Keratinocyte (primary cell): ENCODE measurements around the gene TNS3. TPM values are rescaled to one million over a fixed set of nuclear protein-coding genes. Genes with fewer than 3 reads are reported as not detected.

ENCODE experiments used
- DNase-seq: peaks from one replicate; pipeline ENCODE4 v3.0.0-alpha.2; 2011; ENCODE audit warnings: low read depth, missing footprints, low spot score
- FAIRE-seq: peaks from 2 replicates; lab custom pipeline; 2011; peaks lifted over from hg19 to GRCh38; lab: Jason Lieb, UNC
- H2AFZ ChIP-seq: 2 replicates; pipeline ENCODE4 v1.6.0; 2012; ENCODE audit warnings: low read length, control low read depth, inconsistent platforms; ENCODE audit not compliant: control insufficient read depth
- H3K27ac ChIP-seq: 2 replicates; pipeline ENCODE4 v1.5.1; 2011; ENCODE audit warnings: low read length; ENCODE audit not compliant: control insufficient read depth, insufficient read depth
- H3K27me3 ChIP-seq: 3 replicates; pipeline ENCODE4 v1.6.0; 2011; ENCODE audit warnings: low read length; ENCODE audit not compliant: control insufficient read depth, insufficient read depth; ENCODE audit errors: extremely low read depth
- H3K36me3 ChIP-seq, 2 experiments: 2 replicates in 1 of 2; 3 replicates in 1 of 2; pipeline ENCODE4 v1.5.1; 2011; ENCODE audit warnings: low read length in 2 of 2, mild to moderate bottlenecking in 1 of 2; ENCODE audit not compliant: control insufficient read depth in 2 of 2, insufficient read depth in 2 of 2; ENCODE audit errors: extremely low read depth in 1 of 2
- H3K4me1 ChIP-seq: 3 replicates; pipeline ENCODE4 v1.5.1; 2011; ENCODE audit warnings: low read length; ENCODE audit not compliant: control insufficient read depth, insufficient read depth; ENCODE audit errors: extremely low read depth
- H3K4me2 ChIP-seq: 3 replicates; pipeline ENCODE4 v1.6.0; 2011; ENCODE audit warnings: low read depth, low read length; ENCODE audit not compliant: control insufficient read depth, insufficient read depth; ENCODE audit errors: extremely low read depth
- H3K4me3 ChIP-seq, 3 experiments: fragments of 200-600 bp in 1 of 3; sonication (generic) in 1 of 3; 2 replicates in 2 of 3; 3 replicates in 1 of 3; pipeline ENCODE4 v1.5.1; 2011 to 2016; ENCODE audit warnings: low read length in 3 of 3, mild to moderate bottlenecking in 3 of 3, control low read depth in 2 of 3, inconsistent platforms in 1 of 3, low read depth in 1 of 3, mixed read lengths in 1 of 3, mixed run types in 1 of 3, moderate library complexity in 1 of 3; ENCODE audit not compliant: control insufficient read depth in 2 of 3, insufficient read depth in 2 of 3; ENCODE audit errors: extremely low read depth in 1 of 3
- H3K79me2 ChIP-seq: 2 replicates; pipeline ENCODE4 v1.6.0; 2012; ENCODE audit warnings: low read length; ENCODE audit not compliant: control insufficient read depth, insufficient read depth
- H3K9ac ChIP-seq: 3 replicates; pipeline ENCODE4 v1.6.0; 2011; ENCODE audit warnings: low read length; ENCODE audit not compliant: control insufficient read depth, insufficient read depth; ENCODE audit errors: extremely low read depth
- H3K9me1 ChIP-seq: 3 replicates; pipeline ENCODE4 v1.6.0; 2011; ENCODE audit warnings: low read length; ENCODE audit not compliant: control insufficient read depth, insufficient read depth; ENCODE audit errors: extremely low read depth
- H3K9me3 ChIP-seq: 2 replicates; pipeline ENCODE4 v1.5.1; 2012; ENCODE audit warnings: low read depth, low read length; ENCODE audit not compliant: control insufficient read depth
- H4K20me1 ChIP-seq: 3 replicates; pipeline ENCODE4 v1.6.0; 2011; ENCODE audit warnings: low read length; ENCODE audit not compliant: control insufficient read depth, insufficient read depth; ENCODE audit errors: extremely low read depth
- EZH2 ChIP-seq: IDR thresholded peaks from one replicate; pipeline ENCODE4 v1.6.1; 2012; ENCODE audit warnings: inconsistent platforms, mild to moderate bottlenecking, low read length, moderate library complexity
- dilution Hi-C: fragments of 300-500 bp; cut with MboI; formaldehyde crosslinking; loops from one replicate; pipeline ENCODE4 v1.7.0; 2020; ENCODE audit warnings: low sequenced_read_pairs; ENCODE audit not compliant: extremely low pct_ligation_motif_present
- polyA plus RNA-seq, 5 experiments: library from polyadenylated mRNA; depleted of rRNA in 3 of 5; stranded (reverse) in 3 of 5; stranded (forward) in 1 of 5; unstranded in 1 of 5; fragments of >200 nt; gene quantifications; 1 replicate in 1 of 5; 2 replicates in 3 of 5; 3 replicates in 1 of 5; pipeline versions ENCODE4 v1.2.1 to v1.2.3, GENCODE V29; 2011 to 2012; ENCODE audit warnings: missing spikeins in 2 of 5, low read depth in 1 of 5, low replicate concordance in 1 of 5
- TF ChIP-seq, protein P1 (sequence below), 3 experiments: IDR thresholded peaks in 1 of 3; conservative IDR thresholded peaks in 1 of 3; optimal IDR thresholded peaks in 1 of 3; 2 replicates in 2 of 3; 3 replicates in 1 of 3; pipeline versions ENCODE3 to v1.5.1; 2011; ENCODE audit warnings: low read length in 3 of 3, mild to moderate bottlenecking in 3 of 3, moderate library complexity in 2 of 3, control low read depth in 1 of 3, inconsistent platforms in 1 of 3; ENCODE audit not compliant: insufficient read depth in 2 of 3; ENCODE audit errors: extremely low read depth in 1 of 3

The TNS3 gene
- polyA plus RNA-seq, 1 donor (not counting 4 experiments of a cell fraction or from before 2014, with no cell fraction given) = 3.9 TPM

DNA sequence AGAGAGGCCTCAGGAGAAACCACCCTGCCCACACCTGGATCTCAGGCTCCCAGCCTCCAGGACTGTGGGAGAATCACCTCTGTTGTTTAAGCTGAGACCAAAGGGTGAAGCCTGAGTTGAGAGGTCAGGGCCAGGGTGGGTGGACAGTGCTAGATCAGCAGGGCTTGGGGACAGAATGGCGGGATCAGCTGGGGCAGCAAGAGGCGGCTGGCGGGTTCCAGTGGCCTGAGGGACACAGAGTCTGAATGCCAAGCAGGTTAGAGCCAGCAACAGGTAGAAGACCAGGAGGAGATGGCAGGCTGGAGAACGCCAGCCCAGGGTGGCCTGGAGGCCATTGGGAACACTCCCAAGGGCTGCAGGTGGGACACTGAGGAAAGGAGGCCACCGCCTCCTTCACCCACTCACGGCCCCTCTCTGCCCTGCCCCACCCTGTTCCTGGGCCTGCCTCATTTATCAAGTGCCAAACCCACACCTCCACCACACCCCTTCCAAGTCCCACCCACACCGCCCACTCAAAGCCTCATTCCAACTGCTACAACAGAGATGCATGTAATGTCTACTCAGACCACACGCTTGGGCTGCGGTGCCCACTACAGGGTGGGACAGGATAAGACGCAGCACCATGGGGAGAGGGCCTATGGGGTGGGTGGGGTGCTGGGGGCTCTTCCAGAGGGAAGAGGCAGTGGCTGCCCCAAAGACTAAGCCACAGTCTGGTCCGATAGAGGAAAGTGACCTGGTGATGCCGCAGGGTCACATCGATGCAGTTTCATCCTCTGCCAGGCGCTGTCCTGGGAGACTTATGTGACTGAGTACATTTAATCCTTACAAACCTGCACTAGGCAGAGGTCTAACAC is 173.9 kb downstream of the TNS3 start:
- no peak overlapping the region for H3K4me3 ChIP-seq
- TF ChIP-seq, protein P1, sequence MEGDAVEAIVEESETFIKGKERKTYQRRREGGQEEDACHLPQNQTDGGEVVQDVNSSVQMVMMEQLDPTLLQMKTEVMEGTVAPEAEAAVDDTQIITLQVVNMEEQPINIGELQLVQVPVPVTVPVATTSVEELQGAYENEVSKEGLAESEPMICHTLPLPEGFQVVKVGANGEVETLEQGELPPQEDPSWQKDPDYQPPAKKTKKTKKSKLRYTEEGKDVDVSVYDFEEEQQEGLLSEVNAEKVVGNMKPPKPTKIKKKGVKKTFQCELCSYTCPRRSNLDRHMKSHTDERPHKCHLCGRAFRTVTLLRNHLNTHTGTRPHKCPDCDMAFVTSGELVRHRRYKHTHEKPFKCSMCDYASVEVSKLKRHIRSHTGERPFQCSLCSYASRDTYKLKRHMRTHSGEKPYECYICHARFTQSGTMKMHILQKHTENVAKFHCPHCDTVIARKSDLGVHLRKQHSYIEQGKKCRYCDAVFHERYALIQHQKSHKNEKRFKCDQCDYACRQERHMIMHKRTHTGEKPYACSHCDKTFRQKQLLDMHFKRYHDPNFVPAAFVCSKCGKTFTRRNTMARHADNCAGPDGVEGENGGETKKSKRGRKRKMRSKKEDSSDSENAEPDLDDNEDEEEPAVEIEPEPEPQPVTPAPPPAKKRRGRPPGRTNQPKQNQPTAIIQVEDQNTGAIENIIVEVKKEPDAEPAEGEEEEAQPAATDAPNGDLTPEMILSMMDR (optimal IDR thresholded peaks at IDR 0.05 in 1 of 3, IDR thresholded peaks at IDR 0.05 in 1 of 3, conservative IDR thresholded peaks at IDR 0.05 in 1 of 3; ENCODE audit: extremely low read depth in 1 of 3, insufficient read depth in 2 of 3, low read length in 3 of 3) = no peak
- no peak for TF ChIP-seq EZH2
- no peak overlapping the region for H3K27ac ChIP-seq
- H4K20me1 ChIP-seq = no peaks in the 10 kb centered on the region
- peaks cover 23% of the 10 kb centered on the region for H3K4me1 ChIP-seq
- no peak overlapping the region for H3K4me2 ChIP-seq
- H3K9me1 ChIP-seq = no peaks in the 10 kb centered on the region
- H3K27me3 ChIP-seq = no peaks in the 10 kb centered on the region
- H2AFZ ChIP-seq = no peak overlapping the region
- no peak for DNase-seq
- H3K36me3 ChIP-seq = no peaks in the 10 kb centered on the region
- FAIRE-seq = no peak
- H3K9me3 ChIP-seq = no peaks in the 10 kb centered on the region
- dilution Hi-C loops = no loop called here
- no peak overlapping the region for H3K9ac ChIP-seq
- no peaks in the 10 kb centered on the region for H3K79me2 ChIP-seq

DNA sequence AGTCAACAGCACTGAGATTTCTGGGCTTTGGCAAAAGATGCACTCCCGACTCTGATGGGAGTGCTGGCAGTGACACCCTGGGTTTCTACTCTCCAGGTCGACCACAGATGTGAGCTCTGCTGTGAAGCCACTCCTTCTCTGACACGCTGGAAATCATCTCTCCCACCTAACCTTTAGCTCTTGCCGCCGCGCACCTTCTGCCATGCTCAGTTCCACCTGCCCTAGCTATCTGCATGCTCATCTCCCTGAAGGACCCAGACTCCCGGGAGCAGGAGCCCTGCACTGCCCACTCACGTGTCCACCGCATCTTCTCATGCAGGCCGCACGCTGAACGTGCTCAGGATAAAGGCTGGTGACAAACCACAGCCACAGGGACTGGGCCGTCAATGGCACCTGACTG is 174.8 kb downstream of the TNS3 start:
- no peak for DNase-seq
- no peaks in the 10 kb centered on the region for H3K27me3 ChIP-seq
- H3K4me3 ChIP-seq = no peak overlapping the region
- H3K4me2 ChIP-seq = no peak overlapping the region
- FAIRE-seq = no peak
- H3K36me3 ChIP-seq = no peaks in the 10 kb centered on the region
- H3K9ac ChIP-seq = no peak overlapping the region
- TF ChIP-seq, protein P1 (optimal IDR thresholded peaks at IDR 0.05 in 1 of 3, IDR thresholded peaks at IDR 0.05 in 1 of 3, conservative IDR thresholded peaks at IDR 0.05 in 1 of 3; ENCODE audit: extremely low read depth in 1 of 3, insufficient read depth in 2 of 3, low read length in 3 of 3) = no peak
- TF ChIP-seq EZH2 = no peak
- no peaks in the 10 kb centered on the region for H3K79me2 ChIP-seq
- dilution Hi-C loops = no loop called here
- no peak overlapping the region for H3K27ac ChIP-seq
- no peaks in the 10 kb centered on the region for H4K20me1 ChIP-seq
- H3K9me1 ChIP-seq = no peaks in the 10 kb centered on the region
- H3K9me3 ChIP-seq = no peaks in the 10 kb centered on the region
- peaks cover 23% of the 10 kb centered on the region for H3K4me1 ChIP-seq
- no peak overlapping the region for H2AFZ ChIP-seq
